Neural cell (in vitro differentiated cells): ENCODE results near the gene OR7D4. TPM values are rescaled to one million over a fixed set of nuclear protein-coding genes. Genes with fewer than 3 reads are reported as not detected.
"Not testable (repeated sequence)": the region's sequence is repeated elsewhere in the genome, so short reads cannot be mapped to it uniquely, and the experiment has no call there.

Source experiments
- H2AFZ ChIP-seq: fragments of 200-600, 300-800 bp; sonication (generic), shearing (Covaris generic); 2 replicates; pipeline ENCODE4 v1.6.0; 2014; ENCODE audit warnings: low read depth, mild to moderate bottlenecking, antibody characterized with exemption, low read length, moderate library complexity
- H3F3A ChIP-seq: fragments of 200-600 bp; shearing (Covaris generic); 2 replicates; pipeline ENCODE4 v1.6.1; 2016; ENCODE audit warnings: mild to moderate bottlenecking, moderate library complexity, mixed read lengths, antibody characterized with exemption, low read length; ENCODE audit not compliant: insufficient read depth, poor library complexity, severe bottlenecking
- H3K27ac ChIP-seq: fragments of 200-600, 300-800 bp; sonication (generic), shearing (Covaris generic); 2 replicates; pipeline ENCODE4 v1.5.1; 2014; ENCODE audit warnings: mild to moderate bottlenecking, low read length, moderate library complexity
- H3K27me3 ChIP-seq: fragments of 300-800, 200-600 bp; sonication (generic), shearing (Covaris generic); 2 replicates; pipeline ENCODE4 v1.6.0; 2014; ENCODE audit warnings: mild to moderate bottlenecking, low read depth, low read length, moderate library complexity; ENCODE audit not compliant: insufficient read depth
- H3K36me3 ChIP-seq: fragments of 300-800, 200-600 bp; sonication (generic), shearing (Covaris generic); 2 replicates; pipeline ENCODE4 v1.5.1; 2014; ENCODE audit warnings: mild to moderate bottlenecking, antibody characterized with exemption, low read length, moderate library complexity; ENCODE audit not compliant: insufficient read depth
- H3K4me2 ChIP-seq: fragments of 300-800, 200-600 bp; sonication (generic), shearing (Covaris generic); 2 replicates; pipeline ENCODE4 v1.6.0; 2014; ENCODE audit warnings: mild to moderate bottlenecking, low read length
- H3K4me3 ChIP-seq: fragments of 300-800, 200-600 bp; sonication (generic), shearing (Covaris generic); 2 replicates; pipeline ENCODE4 v1.5.1; 2014; ENCODE audit warnings: mild to moderate bottlenecking, low read length, moderate library complexity
- H3K79me2 ChIP-seq: fragments of 200-600 bp; shearing (Covaris generic); replicated peaks from 2 replicates; pipeline ENCODE4 v1.6.0; 2014; ENCODE audit warnings: mild to moderate bottlenecking, low read length, moderate library complexity; ENCODE audit not compliant: insufficient read depth
- H3K9ac ChIP-seq: fragments of 300-800, 200-600 bp; sonication (generic), shearing (Covaris generic); 2 replicates; pipeline ENCODE4 v1.6.1; 2016; ENCODE audit warnings: mild to moderate bottlenecking, low read length, mixed read lengths
- H3K9me2 ChIP-seq: fragments of 200-600 bp; shearing (Covaris generic); 2 replicates; pipeline ENCODE4 v1.6.1; 2016; ENCODE audit warnings: mild to moderate bottlenecking, low read length, mixed read lengths; ENCODE audit not compliant: insufficient read depth
- H3K9me3 ChIP-seq: fragments of 200-600, 300-800 bp; sonication (generic), shearing (Covaris generic); 2 replicates; pipeline ENCODE4 v1.6.1; 2016; ENCODE audit warnings: mild to moderate bottlenecking, mixed run types, low read length, moderate library complexity, mixed read lengths
- H4K20me1 ChIP-seq: fragments of 200-600 bp; shearing (Covaris generic); 2 replicates; pipeline ENCODE4 v1.6.1; 2016; ENCODE audit warnings: mild to moderate bottlenecking, mixed run types; ENCODE audit not compliant: insufficient read depth
- EP300 ChIP-seq: fragments of 450-650 bp; conservative IDR thresholded peaks from 2 replicates; pipeline ENCODE4 v1.6.1; 2014; ENCODE audit warnings: antibody characterized with exemption, mild to moderate bottlenecking, moderate library complexity; ENCODE audit not compliant: poor library complexity, severe bottlenecking
- EZH2 ChIP-seq: fragments of 200-600, 300-800 bp; shearing (Covaris generic), sonication (generic); IDR thresholded peaks from 2 replicates; pipeline ENCODE4 v1.6.1; 2014; ENCODE audit warnings: antibody characterized with exemption, low read length, borderline replicate concordance, mild to moderate bottlenecking; ENCODE audit not compliant: insufficient read depth, poor library complexity, severe bottlenecking
- MXI1 ChIP-seq: fragments of 450-650 bp; conservative IDR thresholded peaks from 2 replicates; pipeline ENCODE4 v1.6.1; 2014; ENCODE audit warnings: antibody characterized with exemption, mild to moderate bottlenecking; ENCODE audit not compliant: poor library complexity, severe bottlenecking
- POLR2AphosphoS5 ChIP-seq: IDR thresholded peaks from 2 replicates; pipeline ENCODE4 v1.6.1; 2012
- RAD21 ChIP-seq: fragments of 450-650 bp; conservative IDR thresholded peaks from 2 replicates; pipeline ENCODE4 v1.6.1; 2014; ENCODE audit warnings: antibody characterized with exemption, mild to moderate bottlenecking, moderate library complexity
- REST ChIP-seq: IDR thresholded peaks from 2 replicates; pipeline ENCODE4 v1.6.1; 2012; ENCODE audit warnings: borderline replicate concordance
- SMC3 ChIP-seq: fragments of 450-650 bp; conservative IDR thresholded peaks from 2 replicates; pipeline ENCODE4 v1.6.1; 2014; ENCODE audit warnings: antibody characterized with exemption, mild to moderate bottlenecking, moderate library complexity; ENCODE audit not compliant: poor library complexity
- TAF1 ChIP-seq: IDR thresholded peaks from 2 replicates; pipeline ENCODE4 v1.6.1; 2012; ENCODE audit warnings: low read depth
- polyA plus RNA-seq: library from polyadenylated mRNA; depleted of rRNA; stranded (reverse); fragments of >200 nt; gene quantifications from 2 replicates; pipeline ENCODE4 v1.2.3, GENCODE V29; 2014
- TF ChIP-seq, protein P1 (sequence below): fragments of 450-650 bp; IDR thresholded peaks from 2 replicates; pipeline ENCODE4 v1.5.1; 2014; ENCODE audit warnings: antibody characterized with exemption, mild to moderate bottlenecking, moderate library complexity; ENCODE audit not compliant: poor library complexity, severe bottlenecking

Gene OR7D4
- polyA plus RNA-seq, 1 donor from 2014 or later = not detected

GRCh38 chr19:9205501-9206113 is 13.8 kb downstream of the OR7D4 start:
- H3K4me2 ChIP-seq = no peak overlapping the region
- H3K9ac ChIP-seq = no peak overlapping the region
- H4K20me1 ChIP-seq = no peaks in the 10 kb centered on the region
- no peak overlapping the region for H3K4me3 ChIP-seq
- H3K9me2 ChIP-seq = no peaks in the 10 kb centered on the region
- H2AFZ ChIP-seq = no peak overlapping the region
- no peaks in the 10 kb centered on the region for H3K27me3 ChIP-seq
- no peak overlapping the region for H3K27ac ChIP-seq
- H3K36me3 ChIP-seq = no peaks in the 10 kb centered on the region
- no peaks in the 10 kb centered on the region for H3K79me2 ChIP-seq
- H3F3A ChIP-seq = no peaks in the 10 kb centered on the region
- no peaks in the 10 kb centered on the region for H3K9me3 ChIP-seq
- TF ChIP-seq EP300 (no peak), SMC3 (peak; percentile 81), POLR2AphosphoS5 (no peak), MXI1 (no peak), RAD21 (peak; percentile 83), EZH2 (no peak), REST (no peak), TAF1 (no peak)
- TF ChIP-seq, protein P1, sequence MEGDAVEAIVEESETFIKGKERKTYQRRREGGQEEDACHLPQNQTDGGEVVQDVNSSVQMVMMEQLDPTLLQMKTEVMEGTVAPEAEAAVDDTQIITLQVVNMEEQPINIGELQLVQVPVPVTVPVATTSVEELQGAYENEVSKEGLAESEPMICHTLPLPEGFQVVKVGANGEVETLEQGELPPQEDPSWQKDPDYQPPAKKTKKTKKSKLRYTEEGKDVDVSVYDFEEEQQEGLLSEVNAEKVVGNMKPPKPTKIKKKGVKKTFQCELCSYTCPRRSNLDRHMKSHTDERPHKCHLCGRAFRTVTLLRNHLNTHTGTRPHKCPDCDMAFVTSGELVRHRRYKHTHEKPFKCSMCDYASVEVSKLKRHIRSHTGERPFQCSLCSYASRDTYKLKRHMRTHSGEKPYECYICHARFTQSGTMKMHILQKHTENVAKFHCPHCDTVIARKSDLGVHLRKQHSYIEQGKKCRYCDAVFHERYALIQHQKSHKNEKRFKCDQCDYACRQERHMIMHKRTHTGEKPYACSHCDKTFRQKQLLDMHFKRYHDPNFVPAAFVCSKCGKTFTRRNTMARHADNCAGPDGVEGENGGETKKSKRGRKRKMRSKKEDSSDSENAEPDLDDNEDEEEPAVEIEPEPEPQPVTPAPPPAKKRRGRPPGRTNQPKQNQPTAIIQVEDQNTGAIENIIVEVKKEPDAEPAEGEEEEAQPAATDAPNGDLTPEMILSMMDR = peak; percentile 81

GRCh38 chr19:9198044-9198443 is 21.3 kb downstream of the OR7D4 start:
- not testable (repeated sequence) for H3K9me2 ChIP-seq, H2AFZ ChIP-seq, H3K27me3 ChIP-seq, H3K9me3 ChIP-seq, H4K20me1 ChIP-seq, H3K36me3 ChIP-seq, H3K9ac ChIP-seq, H3K4me3 ChIP-seq, H3K27ac ChIP-seq, H3K4me2 ChIP-seq, H3K79me2 ChIP-seq, H3F3A ChIP-seq

DNA sequence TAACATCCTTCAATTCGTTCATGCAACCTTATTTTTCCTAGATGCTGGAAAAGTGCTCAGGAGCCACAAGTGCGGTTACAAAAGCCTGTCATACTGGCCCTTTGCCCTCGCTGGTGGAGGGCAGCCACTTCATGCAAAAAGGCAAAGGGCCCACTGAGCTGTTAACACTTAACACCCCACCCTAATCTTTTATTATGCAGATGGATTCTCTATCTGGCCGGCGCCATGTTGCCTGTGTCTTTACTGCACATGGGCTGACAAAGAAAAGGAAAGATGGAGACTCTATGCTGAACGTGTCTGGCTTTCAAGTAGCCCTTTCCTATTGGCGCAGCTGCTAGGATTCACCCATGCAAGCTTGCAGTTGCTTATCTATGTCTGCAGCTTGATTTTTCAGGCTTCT is 29.9 kb downstream of the OR7D4 start:
- no peaks in the 10 kb centered on the region for H3K36me3 ChIP-seq
- H2AFZ ChIP-seq = no peak overlapping the region
- TF ChIP-seq EZH2 = no peak
- H3K9me3 ChIP-seq = no peaks in the 10 kb centered on the region
- H3K4me3 ChIP-seq = no peak overlapping the region
- H3K27ac ChIP-seq = no peak overlapping the region
- no peaks in the 10 kb centered on the region for H3K9me2 ChIP-seq
- no peak overlapping the region for H3K4me2 ChIP-seq
- H3F3A ChIP-seq = no peaks in the 10 kb centered on the region
- no peaks in the 10 kb centered on the region for H3K27me3 ChIP-seq
- H4K20me1 ChIP-seq = no peaks in the 10 kb centered on the region
- no peak overlapping the region for H3K9ac ChIP-seq
- H3K79me2 ChIP-seq = no peaks in the 10 kb centered on the region
